Tibial nerve (tissue), 3 donors: Measurements from ENCODE around the gene ZCCHC14.

Experiments used
- POLR2A ChIP-seq, 2 donors: fragments of 450-650 bp; IDR thresholded peaks; one replicate each; pipeline ENCODE4 v1.6.1; 2017; ENCODE audit warnings: antibody characterized with exemption in 2 of 2, mild to moderate bottlenecking in 2 of 2, moderate library complexity in 2 of 2
- TF ChIP-seq, protein P1 (sequence below), 5 experiments: fragments of 200-600 bp in 3 of 5; fragments of 450-650 bp in 2 of 5; sonication (generic) in 3 of 5; IDR thresholded peaks; one replicate each; pipeline ENCODE4 v1.5.1; 2016 to 2019; ENCODE audit warnings: antibody characterized with exemption in 5 of 5, mild to moderate bottlenecking in 3 of 5, moderate library complexity in 2 of 5

DNA sequence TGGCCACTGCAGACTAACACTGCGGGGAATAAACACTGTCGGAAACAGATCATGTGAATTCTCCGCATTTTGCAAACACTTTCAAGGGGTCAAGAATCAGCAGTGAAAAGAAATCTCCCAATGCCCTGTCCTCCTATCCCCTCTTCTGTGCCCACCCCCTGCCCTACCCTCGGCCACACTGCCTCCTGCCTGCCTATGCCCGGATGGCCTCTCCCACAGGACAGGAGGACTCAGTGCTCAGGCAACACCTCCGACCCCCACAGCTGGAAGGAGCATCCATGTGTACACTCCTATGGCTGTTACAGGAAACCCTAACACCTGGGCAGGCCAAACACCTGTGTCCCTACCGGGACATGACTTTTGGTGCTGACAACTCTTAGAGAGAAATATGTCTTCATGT, 133.7 kb downstream of the ZCCHC14 start:
- TF ChIP-seq, protein P1, sequence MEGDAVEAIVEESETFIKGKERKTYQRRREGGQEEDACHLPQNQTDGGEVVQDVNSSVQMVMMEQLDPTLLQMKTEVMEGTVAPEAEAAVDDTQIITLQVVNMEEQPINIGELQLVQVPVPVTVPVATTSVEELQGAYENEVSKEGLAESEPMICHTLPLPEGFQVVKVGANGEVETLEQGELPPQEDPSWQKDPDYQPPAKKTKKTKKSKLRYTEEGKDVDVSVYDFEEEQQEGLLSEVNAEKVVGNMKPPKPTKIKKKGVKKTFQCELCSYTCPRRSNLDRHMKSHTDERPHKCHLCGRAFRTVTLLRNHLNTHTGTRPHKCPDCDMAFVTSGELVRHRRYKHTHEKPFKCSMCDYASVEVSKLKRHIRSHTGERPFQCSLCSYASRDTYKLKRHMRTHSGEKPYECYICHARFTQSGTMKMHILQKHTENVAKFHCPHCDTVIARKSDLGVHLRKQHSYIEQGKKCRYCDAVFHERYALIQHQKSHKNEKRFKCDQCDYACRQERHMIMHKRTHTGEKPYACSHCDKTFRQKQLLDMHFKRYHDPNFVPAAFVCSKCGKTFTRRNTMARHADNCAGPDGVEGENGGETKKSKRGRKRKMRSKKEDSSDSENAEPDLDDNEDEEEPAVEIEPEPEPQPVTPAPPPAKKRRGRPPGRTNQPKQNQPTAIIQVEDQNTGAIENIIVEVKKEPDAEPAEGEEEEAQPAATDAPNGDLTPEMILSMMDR (IDR thresholded peaks at IDR 0.05): no peak
- no peak for TF ChIP-seq POLR2A (IDR thresholded peaks at IDR 0.05)
